Measurements from ENCODE around the gene ANKRD30B.
"Not testable (repeated sequence)": the region's sequence is repeated elsewhere in the genome, so short reads cannot be mapped to it uniquely, and the experiment has no call there.

DNA sequence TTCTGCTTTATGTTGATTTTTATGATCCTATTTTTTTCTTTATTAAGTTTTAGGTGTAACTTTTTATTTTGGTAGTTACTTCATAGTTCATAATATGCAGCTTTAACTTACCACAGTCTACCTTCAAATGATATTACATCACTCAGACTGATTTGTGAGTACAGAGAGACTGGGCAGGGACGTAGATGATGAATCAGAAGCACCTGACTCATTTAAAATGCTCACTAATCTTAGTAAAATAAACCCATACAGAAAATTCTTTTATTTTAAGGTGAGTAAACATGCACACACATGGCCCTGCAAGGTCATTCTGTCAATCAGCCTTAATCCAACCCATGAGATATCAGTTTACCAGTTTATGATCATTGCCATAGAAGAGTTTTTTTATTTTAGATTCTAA lies 8.9 kb upstream of the ANKRD30B start:
- TF ChIP-seq, protein P1, sequence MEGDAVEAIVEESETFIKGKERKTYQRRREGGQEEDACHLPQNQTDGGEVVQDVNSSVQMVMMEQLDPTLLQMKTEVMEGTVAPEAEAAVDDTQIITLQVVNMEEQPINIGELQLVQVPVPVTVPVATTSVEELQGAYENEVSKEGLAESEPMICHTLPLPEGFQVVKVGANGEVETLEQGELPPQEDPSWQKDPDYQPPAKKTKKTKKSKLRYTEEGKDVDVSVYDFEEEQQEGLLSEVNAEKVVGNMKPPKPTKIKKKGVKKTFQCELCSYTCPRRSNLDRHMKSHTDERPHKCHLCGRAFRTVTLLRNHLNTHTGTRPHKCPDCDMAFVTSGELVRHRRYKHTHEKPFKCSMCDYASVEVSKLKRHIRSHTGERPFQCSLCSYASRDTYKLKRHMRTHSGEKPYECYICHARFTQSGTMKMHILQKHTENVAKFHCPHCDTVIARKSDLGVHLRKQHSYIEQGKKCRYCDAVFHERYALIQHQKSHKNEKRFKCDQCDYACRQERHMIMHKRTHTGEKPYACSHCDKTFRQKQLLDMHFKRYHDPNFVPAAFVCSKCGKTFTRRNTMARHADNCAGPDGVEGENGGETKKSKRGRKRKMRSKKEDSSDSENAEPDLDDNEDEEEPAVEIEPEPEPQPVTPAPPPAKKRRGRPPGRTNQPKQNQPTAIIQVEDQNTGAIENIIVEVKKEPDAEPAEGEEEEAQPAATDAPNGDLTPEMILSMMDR (IDR thresholded peaks at IDR 0.05): not testable (repeated sequence)
- TF ChIP-seq POLR2A (IDR thresholded peaks at IDR 0.05): not testable (repeated sequence)

All from thyroid gland (tissue), 4 donors.